Loucy (cell line): ENCODE results near the gene SLC4A3.

Source experiments
- H2AFZ ChIP-seq: fragments of 200-600 bp; sonication (generic); 2 replicates; pipeline ENCODE4 v1.6.0; 2016; ENCODE audit warnings: antibody characterized with exemption, mild to moderate bottlenecking, low read length, moderate library complexity
- H3F3A ChIP-seq: fragments of 200-600 bp; 2 replicates; pipeline ENCODE4 v1.6.0; 2016; ENCODE audit warnings: antibody characterized with exemption, low read depth, mild to moderate bottlenecking
- H3K27me3 ChIP-seq: fragments of 200-600 bp; sonication (generic); 2 replicates; pipeline ENCODE4 v1.6.1; 2014; ENCODE audit warnings: low read length, mild to moderate bottlenecking; ENCODE audit not compliant: insufficient read depth, poor library complexity, severe bottlenecking
- H3K36me3 ChIP-seq: fragments of 200-600 bp; sonication (generic); 2 replicates; pipeline ENCODE4 v1.6.1; 2016; ENCODE audit warnings: low read length; ENCODE audit not compliant: insufficient read depth
- H3K4me1 ChIP-seq: fragments of 200-600 bp; sonication (generic); 2 replicates; pipeline ENCODE4 v1.5.1; 2014; ENCODE audit warnings: low read length, mild to moderate bottlenecking; ENCODE audit not compliant: insufficient read depth, poor library complexity, severe bottlenecking
- H3K4me2 ChIP-seq: fragments of 200-600 bp; sonication (generic); 2 replicates; pipeline ENCODE4 v1.6.0; 2014; ENCODE audit warnings: antibody characterized with exemption, low read length, low read depth, mild to moderate bottlenecking; ENCODE audit not compliant: poor library complexity, severe bottlenecking
- H3K4me3 ChIP-seq: fragments of 200-600 bp; sonication (generic); 2 replicates; pipeline ENCODE4 v1.5.1; 2014; ENCODE audit warnings: low read length, mild to moderate bottlenecking, mixed read lengths; ENCODE audit not compliant: poor library complexity, severe bottlenecking
- H3K79me2 ChIP-seq: fragments of 200-600 bp; sonication (generic); 2 replicates; pipeline ENCODE4 v1.6.1; 2014; ENCODE audit warnings: low read length; ENCODE audit not compliant: insufficient read depth
- H3K9ac ChIP-seq: fragments of 200-600 bp; sonication (generic); 2 replicates; pipeline ENCODE4 v1.6.0; 2014; ENCODE audit warnings: mild to moderate bottlenecking, low read depth, low read length, moderate library complexity; ENCODE audit not compliant: poor library complexity, severe bottlenecking
- H3K9me2 ChIP-seq: fragments of 200-600 bp; sonication (generic); replicated peaks from 2 replicates; pipeline ENCODE4 v1.6.1; 2016; ENCODE audit warnings: low read depth, low read length, mixed read lengths
- H3K9me3 ChIP-seq: fragments of 200-600 bp; sonication (generic); 2 replicates; pipeline ENCODE4 v1.6.1; 2014; ENCODE audit warnings: mild to moderate bottlenecking, antibody characterized with exemption, low read length, low read depth; ENCODE audit not compliant: insufficient read depth
- H4K20me1 ChIP-seq: fragments of 200-600 bp; sonication (generic); 2 replicates; pipeline ENCODE4 v1.6.0; 2014; ENCODE audit warnings: antibody characterized with exemption, low read length, mild to moderate bottlenecking; ENCODE audit not compliant: insufficient read depth, poor library complexity, severe bottlenecking
- EZH2phosphoT487 ChIP-seq: fragments of 200-600 bp; IDR thresholded peaks from 2 replicates; pipeline ENCODE4 v1.6.1; 2018; ENCODE audit warnings: antibody characterized with exemption, mild to moderate bottlenecking, moderate library complexity, borderline replicate concordance
- TF ChIP-seq, protein P1 (sequence below): fragments of 200-600 bp; sonication (generic); conservative IDR thresholded peaks from 2 replicates; pipeline ENCODE4 v1.5.1; 2014; ENCODE audit warnings: mild to moderate bottlenecking, antibody characterized with exemption, low read length

Gene SLC4A3

DNA sequence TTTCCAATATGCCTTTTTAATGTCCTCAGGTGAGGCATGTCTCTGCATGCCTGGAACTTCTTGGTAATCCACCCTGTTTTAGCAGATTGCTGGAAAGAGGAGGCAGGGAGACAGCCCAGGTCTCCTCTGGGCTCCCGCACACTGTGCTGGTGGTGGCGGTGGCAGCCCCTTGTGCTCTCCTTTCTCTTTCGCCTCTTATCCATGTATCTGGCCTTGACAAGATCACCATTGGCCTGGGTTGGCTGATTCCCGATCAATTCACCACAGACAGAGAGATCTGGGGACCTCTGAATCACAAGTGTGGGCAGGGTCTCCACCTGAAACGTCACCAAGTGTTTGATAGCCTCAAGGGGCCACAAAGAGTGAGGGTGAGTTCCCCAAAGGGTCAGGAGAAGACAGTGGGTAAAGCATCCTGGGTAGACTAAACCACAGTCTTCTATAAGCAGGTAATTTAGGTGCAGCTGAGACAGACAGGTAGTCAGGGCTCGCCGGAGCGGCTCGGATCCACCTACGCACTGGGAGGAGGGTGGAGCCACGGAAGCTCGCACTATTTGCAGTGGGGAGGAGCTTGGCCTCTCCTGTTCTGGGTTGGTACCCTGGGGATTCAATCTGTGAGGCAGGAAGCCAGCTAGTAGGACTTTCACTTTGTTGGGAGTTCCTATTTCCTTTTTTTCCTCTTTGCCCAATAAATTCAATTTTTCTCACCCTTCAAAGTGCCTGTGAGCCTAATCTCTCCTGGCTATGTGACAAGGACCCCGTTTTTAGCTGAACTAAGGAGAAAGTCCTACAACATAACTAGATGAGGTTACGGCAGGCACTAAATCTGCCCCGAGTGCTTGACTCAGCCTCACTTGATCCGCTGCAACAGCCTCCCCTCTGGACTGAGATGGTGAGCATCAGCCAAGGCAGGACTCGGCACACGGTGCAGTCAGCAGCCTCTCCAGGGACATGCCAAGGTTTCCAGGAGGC is 57.6 kb downstream of the SLC4A3 start:
- H3K9me3 ChIP-seq: no peaks in the 10 kb centered on the region
- H3K79me2 ChIP-seq: no peaks in the 10 kb centered on the region
- no peak for TF ChIP-seq EZH2phosphoT487
- TF ChIP-seq, protein P1, sequence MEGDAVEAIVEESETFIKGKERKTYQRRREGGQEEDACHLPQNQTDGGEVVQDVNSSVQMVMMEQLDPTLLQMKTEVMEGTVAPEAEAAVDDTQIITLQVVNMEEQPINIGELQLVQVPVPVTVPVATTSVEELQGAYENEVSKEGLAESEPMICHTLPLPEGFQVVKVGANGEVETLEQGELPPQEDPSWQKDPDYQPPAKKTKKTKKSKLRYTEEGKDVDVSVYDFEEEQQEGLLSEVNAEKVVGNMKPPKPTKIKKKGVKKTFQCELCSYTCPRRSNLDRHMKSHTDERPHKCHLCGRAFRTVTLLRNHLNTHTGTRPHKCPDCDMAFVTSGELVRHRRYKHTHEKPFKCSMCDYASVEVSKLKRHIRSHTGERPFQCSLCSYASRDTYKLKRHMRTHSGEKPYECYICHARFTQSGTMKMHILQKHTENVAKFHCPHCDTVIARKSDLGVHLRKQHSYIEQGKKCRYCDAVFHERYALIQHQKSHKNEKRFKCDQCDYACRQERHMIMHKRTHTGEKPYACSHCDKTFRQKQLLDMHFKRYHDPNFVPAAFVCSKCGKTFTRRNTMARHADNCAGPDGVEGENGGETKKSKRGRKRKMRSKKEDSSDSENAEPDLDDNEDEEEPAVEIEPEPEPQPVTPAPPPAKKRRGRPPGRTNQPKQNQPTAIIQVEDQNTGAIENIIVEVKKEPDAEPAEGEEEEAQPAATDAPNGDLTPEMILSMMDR: no peak
- no peaks in the 10 kb centered on the region for H3K4me1 ChIP-seq
- H3K4me3 ChIP-seq: no peak overlapping the region
- H2AFZ ChIP-seq: no peak overlapping the region
- no peaks in the 10 kb centered on the region for H3K36me3 ChIP-seq
- no peaks in the 10 kb centered on the region for H3K9me2 ChIP-seq
- H3K9ac ChIP-seq: no peak overlapping the region
- H3K4me2 ChIP-seq: no peak overlapping the region
- H3F3A ChIP-seq: no peaks in the 10 kb centered on the region
- H3K27me3 ChIP-seq: no peaks in the 10 kb centered on the region
- H4K20me1 ChIP-seq: no peaks in the 10 kb centered on the region

DNA sequence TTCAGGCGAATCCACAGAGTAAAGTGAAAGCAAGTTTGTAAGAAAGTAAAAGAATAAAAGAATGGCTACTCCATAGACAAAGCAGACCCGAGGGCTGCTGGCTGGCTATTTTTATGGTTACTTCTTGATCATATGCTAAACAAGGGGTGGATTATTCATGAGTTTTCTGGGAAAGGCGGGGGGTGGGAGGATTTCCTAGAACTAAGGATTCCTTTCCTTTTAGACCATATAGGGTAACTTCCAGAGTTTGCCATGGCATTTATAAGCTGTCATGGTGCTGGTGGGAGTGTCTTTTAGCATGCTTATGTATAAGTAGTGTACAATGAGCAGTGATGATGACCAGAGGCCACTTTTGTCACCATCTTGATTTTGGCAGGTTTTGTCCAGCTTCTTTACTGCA is 59.8 kb downstream of the SLC4A3 start:
- no peak overlapping the region for H3K4me3 ChIP-seq

DNA sequence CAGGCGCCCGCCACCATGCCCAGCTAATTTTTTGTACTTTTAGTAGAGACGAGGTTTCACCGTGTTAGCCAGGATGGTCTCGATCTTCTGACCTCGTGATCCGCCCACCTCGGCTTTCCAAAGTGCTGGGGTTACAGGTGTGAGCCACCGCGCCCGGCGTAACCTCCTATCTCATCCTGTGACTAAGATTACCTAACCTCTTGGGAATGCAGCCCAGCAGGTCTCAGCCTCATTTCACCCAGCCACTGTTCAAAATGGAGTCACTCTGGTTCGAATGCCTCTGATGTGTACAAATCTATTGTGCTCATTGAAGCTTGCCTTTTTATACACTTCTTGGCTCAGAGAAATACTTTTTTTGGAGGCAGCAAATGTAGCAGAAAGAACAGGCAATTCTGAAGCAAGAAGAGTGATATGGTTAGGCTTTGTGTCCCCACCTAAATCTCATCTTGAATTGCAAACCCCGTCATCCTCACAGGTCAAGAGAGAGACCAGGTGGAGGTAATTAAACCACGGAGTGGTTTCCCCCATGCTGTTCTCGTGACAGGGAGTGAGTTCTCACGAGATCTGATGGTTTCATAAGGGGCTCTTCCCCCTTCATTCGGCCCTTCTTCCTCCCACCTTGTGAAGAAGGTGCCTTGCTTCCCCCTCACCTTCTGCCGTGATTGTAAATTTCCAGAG is 60.6 kb downstream of the SLC4A3 start:
- H4K20me1 ChIP-seq: no peaks in the 10 kb centered on the region
- H3K9ac ChIP-seq: no peak overlapping the region
- TF ChIP-seq, protein P1: no peak
- no peak for TF ChIP-seq EZH2phosphoT487
- no peaks in the 10 kb centered on the region for H3K9me3 ChIP-seq
- H3K27me3 ChIP-seq: no peaks in the 10 kb centered on the region
- no peak overlapping the region for H3K4me3 ChIP-seq
- H3K4me2 ChIP-seq: no peak overlapping the region
- H3K36me3 ChIP-seq: no peaks in the 10 kb centered on the region
- H3K4me1 ChIP-seq: no peaks in the 10 kb centered on the region
- H3F3A ChIP-seq: no peaks in the 10 kb centered on the region
- no peaks in the 10 kb centered on the region for H3K9me2 ChIP-seq
- H3K79me2 ChIP-seq: no peaks in the 10 kb centered on the region
- H2AFZ ChIP-seq: 0 out of 2 replicates have a peak overlapping the region, but pooled peaks have one; percentile 36

More for the DNA sequence above, 59.8 kb downstream of the SLC4A3 start:
- H3K36me3 ChIP-seq: no peaks in the 10 kb centered on the region
- H2AFZ ChIP-seq: 0 out of 2 replicates have a peak overlapping the region, but pooled peaks have one; percentile 35
- TF ChIP-seq EZH2phosphoT487: no peak
- TF ChIP-seq, protein P1: no peak
- no peaks in the 10 kb centered on the region for H3K79me2 ChIP-seq
- no peaks in the 10 kb centered on the region for H3K9me3 ChIP-seq
- no peaks in the 10 kb centered on the region for H3F3A ChIP-seq
- no peaks in the 10 kb centered on the region for H4K20me1 ChIP-seq
- no peaks in the 10 kb centered on the region for H3K4me1 ChIP-seq
- no peak overlapping the region for H3K9ac ChIP-seq
- H3K9me2 ChIP-seq: no peaks in the 10 kb centered on the region
- H3K27me3 ChIP-seq: no peaks in the 10 kb centered on the region
- peak overlapping the region; percentile 6 for H3K4me2 ChIP-seq
